ENCODE results near the gene PDE11A.

Gene PDE11A

DNA sequence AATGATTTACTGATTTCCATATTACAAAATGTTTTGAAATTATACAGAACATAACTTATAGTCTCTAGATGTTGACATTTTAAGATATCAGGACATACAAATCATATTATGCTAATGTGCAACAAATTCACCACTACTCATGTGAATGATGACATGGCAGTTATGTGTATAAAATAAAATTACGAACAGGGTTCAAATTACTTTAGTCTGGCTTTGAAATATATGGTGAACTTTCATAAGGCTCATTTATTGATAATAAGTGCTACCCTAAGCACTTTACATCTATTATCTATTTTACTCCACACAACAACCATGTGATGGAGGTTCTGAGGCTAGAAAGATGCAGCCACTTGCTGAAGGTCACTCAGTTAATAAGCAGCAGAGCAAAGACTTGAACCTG lies 62.8 kb downstream of the PDE11A start:
- H3K4me3 ChIP-seq (ENCODE audit: low read depth, low read length): no peak overlapping the region
- TF ChIP-seq, protein P1, sequence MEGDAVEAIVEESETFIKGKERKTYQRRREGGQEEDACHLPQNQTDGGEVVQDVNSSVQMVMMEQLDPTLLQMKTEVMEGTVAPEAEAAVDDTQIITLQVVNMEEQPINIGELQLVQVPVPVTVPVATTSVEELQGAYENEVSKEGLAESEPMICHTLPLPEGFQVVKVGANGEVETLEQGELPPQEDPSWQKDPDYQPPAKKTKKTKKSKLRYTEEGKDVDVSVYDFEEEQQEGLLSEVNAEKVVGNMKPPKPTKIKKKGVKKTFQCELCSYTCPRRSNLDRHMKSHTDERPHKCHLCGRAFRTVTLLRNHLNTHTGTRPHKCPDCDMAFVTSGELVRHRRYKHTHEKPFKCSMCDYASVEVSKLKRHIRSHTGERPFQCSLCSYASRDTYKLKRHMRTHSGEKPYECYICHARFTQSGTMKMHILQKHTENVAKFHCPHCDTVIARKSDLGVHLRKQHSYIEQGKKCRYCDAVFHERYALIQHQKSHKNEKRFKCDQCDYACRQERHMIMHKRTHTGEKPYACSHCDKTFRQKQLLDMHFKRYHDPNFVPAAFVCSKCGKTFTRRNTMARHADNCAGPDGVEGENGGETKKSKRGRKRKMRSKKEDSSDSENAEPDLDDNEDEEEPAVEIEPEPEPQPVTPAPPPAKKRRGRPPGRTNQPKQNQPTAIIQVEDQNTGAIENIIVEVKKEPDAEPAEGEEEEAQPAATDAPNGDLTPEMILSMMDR (conservative IDR thresholded peaks at IDR 0.05; ENCODE audit: low read depth, low read length): no peak
- DNase-seq (ENCODE audit: low read depth): no peak

DNA sequence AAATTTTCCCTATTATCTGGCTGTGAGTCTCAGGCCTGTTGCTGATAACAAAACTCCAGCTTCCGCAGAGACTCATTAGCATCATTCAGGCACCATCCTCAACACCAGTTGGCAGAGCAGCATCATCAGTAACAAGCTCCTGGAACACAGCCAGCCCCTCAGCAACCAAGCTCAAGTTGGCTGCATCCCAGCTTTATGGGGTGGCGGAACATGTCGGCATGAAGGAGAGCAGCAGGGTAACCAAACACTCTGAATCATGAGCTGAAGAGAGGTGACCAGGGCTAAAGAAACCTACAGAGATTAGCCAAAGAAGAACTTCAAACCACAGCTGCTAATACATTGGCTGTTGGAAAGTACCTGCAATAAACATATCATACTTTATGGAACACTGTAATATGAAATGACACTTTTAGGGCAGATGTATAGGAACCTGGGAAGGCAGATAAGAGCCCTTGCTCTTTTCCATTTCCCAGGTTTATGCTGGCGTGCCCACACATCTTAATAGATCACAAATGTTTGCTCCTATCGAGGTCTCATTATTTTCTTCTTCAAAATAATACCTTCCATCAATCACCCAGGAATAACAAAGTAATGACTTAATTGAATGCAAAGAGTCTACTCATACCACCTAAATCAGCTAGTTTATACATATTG lies 63.8 kb downstream of the PDE11A start:
- no peak overlapping the region for H3K4me3 ChIP-seq (ENCODE audit: low read depth, low read length)
- TF ChIP-seq, protein P1 (conservative IDR thresholded peaks at IDR 0.05; ENCODE audit: low read depth, low read length): no peak
- peak; percentile 15 for DNase-seq (ENCODE audit: low read depth)

DNA sequence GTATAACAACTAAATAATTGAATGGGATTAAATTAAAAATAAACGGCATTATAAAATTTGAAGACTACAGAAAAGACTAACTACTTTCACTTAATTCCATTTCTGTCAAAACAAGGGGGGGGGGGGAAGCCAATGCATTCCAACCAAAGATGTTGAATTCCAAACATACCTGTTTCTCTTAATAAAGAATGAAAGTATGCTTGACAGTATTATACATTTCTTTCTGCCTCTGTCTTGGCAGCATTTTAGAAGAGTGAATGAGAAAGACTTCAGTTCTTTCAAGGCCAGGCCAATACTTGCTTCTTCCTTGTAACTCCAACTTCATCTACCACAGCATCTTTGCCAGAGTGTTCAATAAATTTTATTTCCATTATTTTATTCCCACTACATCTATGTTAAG lies 65.9 kb downstream of the PDE11A start:
- TF ChIP-seq, protein P1 (conservative IDR thresholded peaks at IDR 0.05; ENCODE audit: low read depth, low read length): no peak
- peak; percentile 6 for DNase-seq (ENCODE audit: low read depth)
- H3K4me3 ChIP-seq (ENCODE audit: low read depth, low read length): no peak overlapping the region

DNA sequence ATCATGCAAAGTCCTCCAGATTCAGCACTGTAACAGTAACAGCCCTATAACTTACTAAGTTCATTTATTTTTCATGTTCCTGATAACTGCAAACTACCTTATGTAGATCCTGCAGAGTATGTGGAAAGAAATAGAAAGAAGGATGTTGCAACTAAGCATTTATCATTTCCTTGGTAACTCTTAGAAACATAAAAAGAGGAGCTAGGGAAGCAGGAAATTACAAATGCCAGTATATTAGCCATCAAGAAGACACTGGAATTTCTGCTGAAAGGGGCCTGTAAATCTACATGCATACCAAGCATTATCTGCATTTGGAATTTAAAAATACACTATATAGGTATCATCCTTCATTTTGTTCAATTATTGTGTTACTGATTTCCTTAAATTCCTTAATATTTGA lies 66.8 kb downstream of the PDE11A start:
- DNase-seq (ENCODE audit: low read depth): peak; percentile 5
- no peak overlapping the region for H3K4me3 ChIP-seq (ENCODE audit: low read depth, low read length)
- TF ChIP-seq, protein P1 (conservative IDR thresholded peaks at IDR 0.05; ENCODE audit: low read depth, low read length): no peak

DNA sequence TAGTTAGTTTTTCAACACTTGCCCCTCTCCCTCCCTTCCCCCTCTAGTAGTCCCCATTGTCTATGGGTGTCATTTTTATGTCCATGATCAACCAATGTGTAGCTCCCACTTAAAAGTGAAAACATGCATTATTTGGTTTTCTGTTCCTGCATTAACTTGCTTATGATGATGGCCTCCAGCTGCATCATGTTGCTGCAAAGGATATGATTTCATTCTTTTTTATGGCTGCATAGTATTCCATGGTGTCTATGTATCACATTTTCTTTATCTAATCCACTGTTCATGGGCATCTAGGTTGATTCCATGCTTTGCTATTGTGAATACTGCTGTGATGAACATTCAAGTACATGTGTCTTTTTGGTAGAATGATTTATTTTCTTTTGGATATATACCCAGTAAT lies 70.5 kb downstream of the PDE11A start:
- H3K4me3 ChIP-seq (ENCODE audit: low read depth, low read length): no peak overlapping the region
- TF ChIP-seq, protein P1 (conservative IDR thresholded peaks at IDR 0.05; ENCODE audit: low read depth, low read length): no peak
- no peak for DNase-seq (ENCODE audit: low read depth)

DNA sequence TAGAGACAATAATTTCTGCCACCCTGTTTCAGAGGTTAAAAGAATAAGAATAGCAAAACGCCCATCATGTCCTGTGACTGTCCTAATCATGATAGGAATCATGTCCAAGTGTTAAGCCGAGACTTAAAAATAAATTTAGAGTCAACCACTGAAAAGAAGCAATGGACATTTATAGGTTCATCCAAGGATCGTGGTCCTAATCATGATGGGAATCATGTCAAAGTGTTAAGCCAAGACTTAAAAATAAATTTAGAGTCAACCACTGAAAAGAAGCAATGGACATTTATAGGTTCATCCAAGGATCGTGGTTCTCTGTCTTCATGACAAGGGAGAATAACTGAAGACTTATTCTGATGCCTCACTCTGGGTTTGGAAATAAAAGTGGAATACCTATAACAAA lies 73.6 kb downstream of the PDE11A start:
- H3K4me3 ChIP-seq (ENCODE audit: low read depth, low read length): no peak overlapping the region
- TF ChIP-seq, protein P1 (conservative IDR thresholded peaks at IDR 0.05; ENCODE audit: low read depth, low read length): no peak

DNA sequence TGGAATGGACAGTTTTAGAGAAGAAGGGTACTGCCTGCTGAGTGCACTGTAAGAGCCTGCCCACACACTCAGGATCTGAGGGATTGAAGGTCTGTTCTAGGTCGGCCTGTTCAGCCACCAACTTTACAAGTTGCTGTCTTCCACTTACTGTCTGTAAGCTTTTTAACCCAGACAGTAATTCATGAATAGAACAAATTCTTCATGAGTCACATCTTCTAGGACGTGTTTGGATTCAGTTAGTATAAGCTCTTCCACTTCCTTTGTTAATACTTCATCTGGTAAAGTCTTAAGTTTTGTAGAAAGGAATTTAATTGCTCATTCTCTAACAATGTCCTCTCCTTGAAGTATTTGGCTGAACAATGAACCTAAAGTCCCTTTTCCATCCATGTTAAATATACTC lies 74.6 kb downstream of the PDE11A start:
- TF ChIP-seq, protein P1 (conservative IDR thresholded peaks at IDR 0.05; ENCODE audit: low read depth, low read length): no peak
- peak; percentile 23 for DNase-seq (ENCODE audit: low read depth)
- no peak overlapping the region for H3K4me3 ChIP-seq (ENCODE audit: low read depth, low read length)

More for the DNA sequence above, 73.6 kb downstream of the PDE11A start:
- no peak for DNase-seq (ENCODE audit: low read depth)

Measured in choroid plexus epithelial cell (primary cell).